A549 (cell line): ENCODE data around the gene TTC33. TPM values are rescaled to one million over a fixed set of nuclear protein-coding genes. Genes with fewer than 3 reads are reported as not detected.

ENCODE experiments used
- ATAC-seq, 2 experiments: fragments of 200-7000 bp in 1 of 2; fragments of >200 bp in 1 of 2; cut with Nextera tagmentation in 1 of 2; cut with Tn5 transposase in 1 of 2; 3 replicates each; pipeline versions ENCODE4 v1.8.0 to v1.9.1; 2018 to 2020; ENCODE audit warnings: mild to moderate bottlenecking in 1 of 2, moderate library complexity in 1 of 2
- CTCF ChIA-PET: fragments of 300-600 bp; sonication (Branson Sonifier 250); formaldehyde crosslinking; extraction: SDS; loops from one replicate; lab custom pipeline; 2021; ENCODE audit warnings: antibody characterized with exemption, inconsistent platforms; lab: Yijun Ruan, JAX
- POLR2A ChIA-PET: fragments of 350-600 bp; formaldehyde crosslinking; extraction: SDS; loops from one replicate; lab custom pipeline; 2021; ENCODE audit warnings: antibody characterized with exemption, inconsistent platforms; lab: Yijun Ruan, JAX
- DNase-seq, 2 experiments: peaks; one replicate each; pipeline versions ENCODE4 v3.0.0 to v3.0.0-alpha.2; 2011 to 2016; ENCODE audit warnings: low read depth in 1 of 2, low spot score in 1 of 2
- FAIRE-seq: peaks from 2 replicates; lab custom pipeline; 2011; peaks lifted over from hg19 to GRCh38; lab: Jason Lieb, UNC
- H3K27ac ChIP-seq, 2 experiments: fragments of >200 bp; sonication (Bioruptor Twin); formaldehyde crosslinking; 3 replicates each; pipeline ENCODE4 v1.5.1; 2016 to 2017
- H3K4me1 ChIP-seq: fragments of >200 bp; sonication (Bioruptor Twin); formaldehyde crosslinking; 3 replicates; pipeline ENCODE4 v1.6.1; 2016
- H3K4me2 ChIP-seq: fragments of >200 bp; sonication (Bioruptor Twin); formaldehyde crosslinking; 3 replicates; pipeline ENCODE4 v1.6.1; 2016
- H3K4me3 ChIP-seq: fragments of >200 bp; sonication (Bioruptor Twin); formaldehyde crosslinking; 3 replicates; pipeline ENCODE4 v1.5.1; 2016
- H3K9me3 ChIP-seq: fragments of >200 bp; sonication (Bioruptor Twin); formaldehyde crosslinking; 3 replicates; pipeline ENCODE4 v1.6.1; 2016
- BHLHE40 ChIP-seq: IDR thresholded peaks from 2 replicates; pipeline ENCODE4 v1.6.1; 2012; ENCODE audit warnings: low read depth, low read length, inconsistent platforms
- CHD2 ChIP-seq: fragments of 150-350 bp; IDR thresholded peaks from 2 replicates; pipeline ENCODE4 v1.6.1; 2014; ENCODE audit warnings: low read length; ENCODE audit not compliant: partially characterized antibody
- EHMT2 ChIP-seq: fragments of 200-600 bp; sonication (generic); IDR thresholded peaks from 2 replicates; pipeline ENCODE4 v1.6.1; 2016; ENCODE audit warnings: antibody characterized with exemption, low read depth, mild to moderate bottlenecking, moderate library complexity
- FOSL2 ChIP-seq, 2 experiments: fragments of 450-650 bp in 1 of 2; fragments of >200 bp in 1 of 2; sonication (Bioruptor Twin) in 1 of 2; formaldehyde crosslinking; IDR thresholded peaks; 2 replicates each; pipeline versions ENCODE4 v1.5.0 to v1.6.1; 2016 to 2020; ENCODE audit warnings: mild to moderate bottlenecking in 1 of 2, moderate library complexity in 1 of 2
- FOXS1 ChIP-seq: fragments of 250-450 bp; sonication (Bioruptor Pico); IDR thresholded peaks from 2 replicates; pipeline ENCODE4 v1.5.0; 2020; ENCODE audit warnings: mild to moderate bottlenecking, moderate library complexity
- GATA3 ChIP-seq: IDR thresholded peaks from 2 replicates; pipeline ENCODE4 v1.6.1; 2012; ENCODE audit warnings: borderline replicate concordance
- HDAC2 ChIP-seq: fragments of 200-600 bp; sonication (generic); IDR thresholded peaks from 2 replicates; pipeline ENCODE4 v1.6.1; 2016
- HOXB13 ChIP-seq: fragments of 250-450 bp; sonication (Bioruptor Pico); IDR thresholded peaks from 2 replicates; pipeline ENCODE4 v1.5.0; 2020; ENCODE audit warnings: low read depth, mild to moderate bottlenecking, moderate library complexity
- JUN ChIP-seq, 2 experiments: fragments of >200 bp; sonication (Bioruptor Twin); formaldehyde crosslinking; IDR thresholded peaks; 2 replicates in 1 of 2; 3 replicates in 1 of 2; pipeline ENCODE4 v1.6.1; 2016 to 2017
- KDM5A ChIP-seq: fragments of 200-600 bp; sonication (generic); IDR thresholded peaks from 2 replicates; pipeline ENCODE4 v1.6.1; 2016; ENCODE audit warnings: antibody characterized with exemption, mild to moderate bottlenecking
- NR3C1 ChIP-seq: fragments of >200 bp; sonication (Bioruptor Twin); formaldehyde crosslinking; IDR thresholded peaks from 3 replicates; pipeline ENCODE4 v1.6.1; 2017
- PHF8 ChIP-seq: fragments of 200-600 bp; sonication (generic); IDR thresholded peaks from 2 replicates; pipeline ENCODE4 v1.6.1; 2016; ENCODE audit warnings: low read depth, mild to moderate bottlenecking, antibody characterized with exemption, moderate library complexity, borderline replicate concordance
- POLR2A ChIP-seq: IDR thresholded peaks from 2 replicates; pipeline ENCODE4 v1.6.1; 2012; ENCODE audit warnings: mild to moderate bottlenecking, low read length
- POLR2AphosphoS2 ChIP-seq: conservative IDR thresholded peaks from 2 replicates; pipeline ENCODE4 v1.6.1; 2012; ENCODE audit warnings: low read length, improper control_type of control experiment, inconsistent platforms
- RAD21 ChIP-seq, 2 experiments: fragments of >200 bp in 1 of 2; sonication (Bioruptor Twin) in 1 of 2; formaldehyde crosslinking in 1 of 2; IDR thresholded peaks in 1 of 2; conservative IDR thresholded peaks in 1 of 2; 2 replicates in 1 of 2; 3 replicates in 1 of 2; pipeline ENCODE4 v1.6.1; 2012 to 2018; ENCODE audit warnings: inconsistent platforms in 1 of 2
- RFX5 ChIP-seq: fragments of 450-650 bp; IDR thresholded peaks from 2 replicates; pipeline ENCODE4 v1.7.1; 2014; ENCODE audit warnings: antibody characterized with exemption, mild to moderate bottlenecking, moderate library complexity
- RNF2 ChIP-seq: fragments of 200-600 bp; sonication (generic); IDR thresholded peaks from 2 replicates; pipeline ENCODE4 v1.6.1; 2016; ENCODE audit warnings: low read depth, mild to moderate bottlenecking, antibody characterized with exemption, moderate library complexity, borderline replicate concordance
- TFCP2L1 ChIP-seq: fragments of 250-450 bp; sonication (Bioruptor Pico); IDR thresholded peaks from 2 replicates; pipeline ENCODE4 v1.5.0; 2021; ENCODE audit warnings: mild to moderate bottlenecking
- TP53 ChIP-seq: fragments of 250-450 bp; sonication (Bioruptor Pico); IDR thresholded peaks from 2 replicates; pipeline ENCODE4 v1.5.0; 2021; ENCODE audit warnings: mild to moderate bottlenecking, moderate library complexity
- ZFP36 ChIP-seq: fragments of 450-650 bp; IDR thresholded peaks from 2 replicates; pipeline ENCODE4 v1.6.1; 2014; ENCODE audit warnings: borderline replicate concordance; ENCODE audit not compliant: partially characterized antibody
- ZSCAN20 ChIP-seq: fragments of 250-450 bp; sonication (Bioruptor Pico); IDR thresholded peaks from 2 replicates; pipeline ENCODE4 v1.8.0; 2022; ENCODE audit warnings: mild to moderate bottlenecking, moderate library complexity
- WGBS: methylation state at CpG from one replicate; pipeline ENCODE4 v1.1.6; 2017; ENCODE audit errors: missing lambda C conversion rate; 5-methylcytosine and 5-hydroxymethylcytosine counted together
- polyA plus RNA-seq, 4 experiments: library from polyadenylated mRNA; depleted of rRNA in 3 of 4; stranded (reverse); fragments of >200 nt; fragmentation: RNase III in 1 of 4; extraction: RNeasy Plus Mini Kit Qiagen cat#74134 plus additional on column Dnase treatment in 1 of 4; gene quantifications; 2 replicates in 3 of 4; 3 replicates in 1 of 4; pipeline ENCODE4 v1.2.3, GENCODE V29; 2011 to 2017
- TF ChIP-seq, protein P1 (sequence below): fragments of 150-350 bp; IDR thresholded peaks from 2 replicates; pipeline ENCODE4 v1.6.1; 2014; ENCODE audit warnings: low read depth, mild to moderate bottlenecking, low read length
- TF ChIP-seq, protein P2 (sequence below): fragments of 250-450 bp; sonication (Bioruptor Pico); IDR thresholded peaks from 2 replicates; pipeline ENCODE4 v1.5.0; 2020; ENCODE audit warnings: low read depth, mild to moderate bottlenecking, moderate library complexity
- TF ChIP-seq, protein P3 (sequence below): IDR thresholded peaks from 2 replicates; pipeline ENCODE4 v1.6.1; 2012; ENCODE audit warnings: low read depth, borderline replicate concordance
- TF ChIP-seq, protein P4 (sequence below): IDR thresholded peaks from 2 replicates; pipeline ENCODE4 v1.6.1; 2012
- TF ChIP-seq, protein P5 (sequence below): fragments of >200 bp; sonication (Bioruptor Twin); formaldehyde crosslinking; IDR thresholded peaks from 3 replicates; pipeline ENCODE4 v1.6.1; 2016

Gene TTC33
- polyA plus RNA-seq, 2 of the 4 experiments (the other 2 are of a cell fraction) = 17.1 to 19.8 TPM

DNA sequence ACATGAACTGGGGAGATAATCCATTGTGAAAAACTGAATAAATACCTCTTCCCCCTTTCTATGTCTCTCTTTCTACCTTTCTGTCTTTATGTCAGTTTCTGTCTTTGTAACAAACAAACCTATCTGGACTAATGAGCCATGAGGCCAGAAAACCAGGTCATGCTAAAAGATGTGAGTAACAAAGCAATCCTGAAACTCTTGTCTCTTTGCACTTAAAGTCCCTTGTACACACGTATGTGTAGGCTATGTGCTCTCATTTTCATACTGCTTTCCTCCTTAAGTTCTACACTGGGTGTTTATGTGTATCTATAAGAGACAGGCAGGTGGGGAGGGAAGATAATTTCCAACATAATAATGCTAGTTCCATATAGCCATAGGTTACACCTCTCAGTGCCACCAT lies 199.9 kb downstream of the TTC33 start:
- TF ChIP-seq EHMT2 (no peak), HDAC2 (no peak), HOXB13 (CRISPR knock-in tag) (no peak), RFX5 (no peak), GATA3 (no peak), NR3C1 (no peak), RAD21 (conservative IDR thresholded peaks at IDR 0.05 in 1 of 2, IDR thresholded peaks at IDR 0.05 in 1 of 2) (no peak), JUN (IDR thresholded peaks at IDR 0.05) (no peak), FOSL2 (IDR thresholded peaks at IDR 0.05) (no peak), FOSL2 (CRISPR knock-in tag; IDR thresholded peaks at IDR 0.05) (no peak), TFCP2L1 (no peak), PHF8 (no peak), TP53 (CRISPR knock-in tag) (no peak), RNF2 (no peak)
- TF ChIP-seq, protein P1, sequence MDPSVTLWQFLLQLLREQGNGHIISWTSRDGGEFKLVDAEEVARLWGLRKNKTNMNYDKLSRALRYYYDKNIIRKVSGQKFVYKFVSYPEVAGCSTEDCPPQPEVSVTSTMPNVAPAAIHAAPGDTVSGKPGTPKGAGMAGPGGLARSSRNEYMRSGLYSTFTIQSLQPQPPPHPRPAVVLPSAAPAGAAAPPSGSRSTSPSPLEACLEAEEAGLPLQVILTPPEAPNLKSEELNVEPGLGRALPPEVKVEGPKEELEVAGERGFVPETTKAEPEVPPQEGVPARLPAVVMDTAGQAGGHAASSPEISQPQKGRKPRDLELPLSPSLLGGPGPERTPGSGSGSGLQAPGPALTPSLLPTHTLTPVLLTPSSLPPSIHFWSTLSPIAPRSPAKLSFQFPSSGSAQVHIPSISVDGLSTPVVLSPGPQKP = no peak
- TF ChIP-seq, protein P2, sequence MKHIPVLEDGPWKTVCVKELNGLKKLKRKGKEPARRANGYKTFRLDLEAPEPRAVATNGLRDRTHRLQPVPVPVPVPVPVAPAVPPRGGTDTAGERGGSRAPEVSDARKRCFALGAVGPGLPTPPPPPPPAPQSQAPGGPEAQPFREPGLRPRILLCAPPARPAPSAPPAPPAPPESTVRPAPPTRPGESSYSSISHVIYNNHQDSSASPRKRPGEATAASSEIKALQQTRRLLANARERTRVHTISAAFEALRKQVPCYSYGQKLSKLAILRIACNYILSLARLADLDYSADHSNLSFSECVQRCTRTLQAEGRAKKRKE = no peak
- TF ChIP-seq, protein P3, sequence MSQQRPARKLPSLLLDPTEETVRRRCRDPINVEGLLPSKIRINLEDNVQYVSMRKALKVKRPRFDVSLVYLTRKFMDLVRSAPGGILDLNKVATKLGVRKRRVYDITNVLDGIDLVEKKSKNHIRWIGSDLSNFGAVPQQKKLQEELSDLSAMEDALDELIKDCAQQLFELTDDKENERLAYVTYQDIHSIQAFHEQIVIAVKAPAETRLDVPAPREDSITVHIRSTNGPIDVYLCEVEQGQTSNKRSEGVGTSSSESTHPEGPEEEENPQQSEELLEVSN = no peak
- CTCF ChIA-PET = interaction anchor here (0.7 kb wide), 1 partner anchor 108 kb away, joined by 3 read pairs; no protein-coding TSS in a partner anchor

DNA sequence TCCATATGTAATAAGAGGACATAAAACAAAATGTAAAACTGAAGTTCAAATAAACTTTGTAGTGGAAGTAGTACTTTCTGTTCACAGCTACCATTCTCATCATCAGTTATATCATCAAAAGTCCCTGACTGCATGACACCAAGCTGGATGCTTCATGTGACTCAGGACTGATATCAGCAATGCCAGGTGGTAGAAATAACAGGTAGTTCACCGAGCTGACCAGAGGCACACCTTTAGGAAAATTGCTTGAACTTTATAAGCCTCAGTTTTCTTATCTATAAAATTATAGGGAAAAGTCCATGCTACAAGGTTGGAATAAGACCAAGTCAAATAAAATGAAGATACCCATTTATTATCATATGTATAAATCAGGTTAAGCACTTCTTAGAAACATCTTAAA lies 200.9 kb downstream of the TTC33 start:
- TF ChIP-seq PHF8 (no peak), POLR2AphosphoS2 (no peak), ZFP36 (no peak), GATA3 (peak; percentile 11; the same call in 1 of the 2 replicates)
- H3K9me3 ChIP-seq = peaks cover 2% of the 10 kb centered on the region; the same call in 1 of the 3 replicates
- ATAC-seq = no peak
- CTCF ChIA-PET = no interaction called here
- H3K27ac ChIP-seq = peak overlapping the region; percentile 81 to 82; a peak in 4 of 6 replicates
- no peak for DNase-seq
- H3K4me3 ChIP-seq = no peak overlapping the region
- POLR2A ChIA-PET = no interaction called here
- peak overlapping the region; percentile 41; the same call in 2 of the 3 replicates for H3K4me2 ChIP-seq
- peaks cover 44% of the 10 kb centered on the region for H3K4me1 ChIP-seq
- 24% methylated on average over 1 of the region's 1 CpG for WGBS
- FAIRE-seq = no peak

More for the DNA sequence above, 199.9 kb downstream of the TTC33 start:
- H3K4me1 ChIP-seq = peaks cover 42% of the 10 kb centered on the region
- ATAC-seq (no peak), DNase-seq (no peak), FAIRE-seq (peak; percentile 51)
- 100% methylated on average over 1 of the region's 1 CpG for WGBS
- H3K9me3 ChIP-seq = no peaks in the 10 kb centered on the region; the same call in 2 of the 3 replicates
- POLR2A ChIA-PET = no interaction called here
- H3K27ac ChIP-seq = peak overlapping the region; percentile 14 to 81; a peak in 2 of 6 replicates
- no peak overlapping the region for H3K4me3 ChIP-seq
- H3K4me2 ChIP-seq = no peak overlapping the region

DNA sequence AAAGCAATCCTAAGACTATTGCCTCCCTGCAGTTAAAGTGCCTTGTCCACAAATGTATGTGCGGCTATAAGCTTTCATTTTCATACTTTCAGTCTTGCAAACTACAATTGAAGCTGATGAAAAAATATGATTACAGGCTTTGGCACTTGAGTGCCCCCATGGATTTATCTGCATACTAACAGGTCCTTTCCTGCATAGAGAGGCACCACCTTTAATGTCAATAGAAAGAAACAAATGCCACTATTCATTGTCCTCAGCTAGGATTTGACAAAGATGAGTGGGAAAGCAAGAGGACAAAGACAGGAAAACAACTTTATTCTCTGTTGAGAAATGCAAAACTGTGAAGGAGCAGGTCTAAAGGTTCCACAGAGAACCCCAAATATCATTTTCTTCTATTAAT lies 201.7 kb downstream of the TTC33 start:
- DNase-seq = no peak
- CTCF ChIA-PET = no interaction called here
- POLR2A ChIA-PET = no interaction called here
- Histone ChIP-seq H3K27ac (peak overlapping the region; percentile 81 to 82; a peak in 5 of 6 replicates), H3K4me1 (peaks cover 48% of the 10 kb centered on the region), H3K4me3 (no peak overlapping the region), H3K4me2 (peak overlapping the region; percentile 41; the same call in 2 of the 3 replicates), H3K9me3 (peaks cover 2% of the 10 kb centered on the region; the same call in 1 of the 3 replicates)
- TF ChIP-seq PHF8 (no peak), POLR2A (no peak), CHD2 (no peak), FOXS1 (CRISPR knock-in tag) (no peak), HDAC2 (no peak), ZSCAN20 (CRISPR knock-in tag) (no peak), KDM5A (no peak), BHLHE40 (no peak)
- TF ChIP-seq, protein P4, sequence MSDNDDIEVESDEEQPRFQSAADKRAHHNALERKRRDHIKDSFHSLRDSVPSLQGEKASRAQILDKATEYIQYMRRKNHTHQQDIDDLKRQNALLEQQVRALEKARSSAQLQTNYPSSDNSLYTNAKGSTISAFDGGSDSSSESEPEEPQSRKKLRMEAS = no peak
- TF ChIP-seq, protein P5, sequence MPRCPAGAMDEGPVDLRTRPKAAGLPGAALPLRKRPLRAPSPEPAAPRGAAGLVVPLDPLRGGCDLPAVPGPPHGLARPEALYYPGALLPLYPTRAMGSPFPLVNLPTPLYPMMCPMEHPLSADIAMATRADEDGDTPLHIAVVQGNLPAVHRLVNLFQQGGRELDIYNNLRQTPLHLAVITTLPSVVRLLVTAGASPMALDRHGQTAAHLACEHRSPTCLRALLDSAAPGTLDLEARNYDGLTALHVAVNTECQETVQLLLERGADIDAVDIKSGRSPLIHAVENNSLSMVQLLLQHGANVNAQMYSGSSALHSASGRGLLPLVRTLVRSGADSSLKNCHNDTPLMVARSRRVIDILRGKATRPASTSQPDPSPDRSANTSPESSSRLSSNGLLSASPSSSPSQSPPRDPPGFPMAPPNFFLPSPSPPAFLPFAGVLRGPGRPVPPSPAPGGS = no peak
- 96% methylated on average over 1 of the region's 1 CpG for WGBS
- no peak for ATAC-seq
- no peak for FAIRE-seq
